HT1080 (cell line): Measurements from ENCODE around the gene SAMSN1. TPM values are rescaled to one million over a fixed set of nuclear protein-coding genes. Genes with fewer than 3 reads are reported as not detected.

Experiments
- DNase-seq: peaks from one replicate; pipeline ENCODE4 v3.0.0-alpha.2; 2015; ENCODE audit warnings: low read depth
- total RNA-seq: library from RNA; depleted of rRNA; stranded (reverse); fragments of >200 nt; shearing (Covaris generic); gene quantifications from 2 replicates; pipeline ENCODE4 v1.2.3, GENCODE V29; 2014

SAMSN1 gene
- total RNA-seq, 1 experiment from 2014 or later = not detected

DNA sequence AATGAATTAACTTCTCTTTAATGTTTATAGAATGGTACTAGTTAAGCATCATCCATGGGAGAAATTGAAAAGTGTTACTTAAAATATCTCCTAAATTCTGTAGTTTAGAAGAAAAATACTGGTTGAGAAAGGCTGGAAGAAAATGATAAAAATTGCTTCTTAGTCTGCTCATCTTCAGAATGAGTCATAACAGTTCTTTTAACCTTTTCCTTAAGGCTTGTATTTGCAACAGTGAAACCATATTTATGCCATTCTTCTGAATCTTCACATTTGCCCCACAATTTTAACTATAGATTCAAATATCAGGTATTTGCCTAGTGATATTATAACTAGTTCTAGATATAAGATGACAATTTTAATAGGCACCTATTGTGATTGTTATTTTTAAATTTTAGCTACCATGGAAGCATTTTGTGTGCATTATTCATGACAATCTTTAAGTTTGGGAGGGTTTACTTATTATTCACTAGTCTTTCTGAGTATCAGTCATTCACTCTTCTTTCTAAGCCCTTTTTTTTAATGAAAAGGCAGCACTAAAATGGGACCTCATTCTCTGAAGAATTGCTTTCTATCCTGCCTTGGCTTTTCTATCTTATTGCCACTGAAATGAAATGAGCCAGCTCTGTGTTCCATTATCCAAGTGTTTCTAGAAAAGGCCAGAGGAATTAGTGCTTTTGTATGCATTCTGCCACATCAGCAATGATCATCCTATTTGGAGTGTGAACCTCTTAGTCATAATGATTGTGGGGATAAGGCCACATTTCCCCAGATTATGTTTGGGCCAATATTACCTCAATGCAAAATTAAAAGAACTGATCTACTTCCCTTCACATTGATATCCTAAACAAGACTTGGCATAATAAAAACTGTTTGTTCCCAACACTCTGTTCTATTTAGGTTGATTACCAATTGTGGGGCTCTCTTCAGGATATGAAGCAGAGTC lies 58.4 kb downstream of the SAMSN1 start:
- no peak for DNase-seq

- DNase-seq = no peak
Measured at GRCh38 chr21:14486869-14487268, 59.2 kb downstream of the SAMSN1 start.

DNA sequence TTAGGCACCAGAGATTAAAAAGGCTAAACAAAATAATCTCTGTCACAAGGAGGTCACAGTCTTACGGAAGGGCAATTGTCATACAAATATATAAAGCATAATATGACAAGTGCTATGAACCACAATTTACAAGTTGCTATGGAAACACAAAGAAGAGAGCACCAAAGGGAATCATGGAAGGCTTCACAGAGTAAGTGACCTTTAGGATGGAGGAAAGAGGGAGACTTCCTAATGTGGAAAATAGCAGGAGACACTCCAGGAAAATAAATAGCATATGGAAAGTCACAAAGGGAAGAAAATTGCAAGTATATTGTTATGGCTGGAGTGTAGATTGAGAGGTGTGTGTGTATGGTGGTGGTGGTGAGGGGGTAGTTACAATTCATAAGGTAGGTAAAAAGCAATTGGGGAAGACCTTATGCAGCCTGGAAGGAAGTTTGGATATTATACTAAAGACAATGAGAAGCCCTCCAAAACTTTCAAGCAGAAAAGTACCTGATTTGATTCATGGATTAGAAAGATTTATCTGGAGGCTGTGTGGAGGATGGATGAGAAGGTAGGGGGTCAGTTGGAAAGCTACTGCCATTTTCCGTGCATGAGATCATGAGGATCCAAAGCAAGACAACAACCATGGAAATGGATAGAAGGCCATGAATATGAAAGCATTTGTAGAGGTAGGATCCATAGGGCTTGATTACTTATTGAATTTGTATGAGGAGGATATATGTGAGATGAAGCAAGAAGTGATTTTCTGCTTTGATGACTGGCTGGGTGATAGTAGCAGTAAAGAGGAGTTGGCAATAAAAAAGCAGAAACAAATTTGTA lies 61.7 kb downstream of the SAMSN1 start:
- no peak for DNase-seq

- no peak for DNase-seq
Measured at GRCh38 chr21:14483296-14483695, 62.8 kb downstream of the SAMSN1 start.

- DNase-seq = no peak
Measured at GRCh38 chr21:14482165-14482564, 64.0 kb downstream of the SAMSN1 start.

DNA sequence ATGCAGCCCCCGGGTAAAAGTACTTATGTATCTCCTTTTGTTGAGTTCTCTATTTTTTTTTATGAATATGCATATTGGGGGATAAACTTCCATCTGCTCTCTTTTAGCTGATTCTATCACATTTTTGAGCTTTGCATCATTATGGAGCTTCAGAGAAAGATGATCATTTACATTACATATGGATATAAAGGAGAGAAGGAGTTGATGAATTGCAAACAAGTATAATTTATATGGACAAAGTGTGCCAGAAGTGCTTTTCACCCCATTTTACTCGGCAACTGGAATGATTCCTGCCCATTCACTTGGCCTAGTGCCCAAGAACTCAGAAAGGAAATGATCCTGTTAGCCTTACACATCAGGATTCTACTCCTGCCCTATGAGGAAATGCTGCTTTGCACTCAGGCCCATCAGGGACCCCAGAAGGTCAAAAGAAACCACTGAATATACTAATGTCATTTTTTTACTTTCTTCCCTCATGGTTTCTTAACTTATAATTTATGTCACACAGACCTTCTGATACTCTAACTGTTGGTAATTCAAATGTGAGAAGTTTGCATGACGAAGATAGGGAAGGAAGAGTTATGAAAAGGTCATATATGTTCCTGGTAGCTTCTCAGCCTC lies 65.6 kb downstream of the SAMSN1 start:
- no peak for DNase-seq

- DNase-seq = no peak
Measured at GRCh38 chr21:14479241-14479786, 66.8 kb downstream of the SAMSN1 start.

DNA sequence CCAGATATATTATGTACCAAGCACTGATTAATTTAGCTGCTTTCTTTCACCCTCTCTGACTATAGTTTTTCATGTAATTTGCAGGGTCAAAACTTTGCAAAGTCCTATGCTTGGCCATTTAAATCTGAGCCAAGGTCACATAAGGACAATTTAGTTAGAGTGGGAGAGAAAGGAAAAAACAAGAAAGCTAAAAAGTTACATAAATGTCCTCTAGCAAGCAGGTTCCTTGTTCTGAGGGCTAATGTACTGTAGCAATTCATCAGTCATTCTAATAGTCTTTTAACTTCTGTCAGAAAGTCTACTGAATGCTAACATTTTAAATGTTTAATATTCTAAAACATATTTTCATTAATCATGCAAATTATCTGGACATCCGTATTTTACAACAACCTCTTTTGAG lies 68.3 kb downstream of the SAMSN1 start:
- no peak for DNase-seq

DNA sequence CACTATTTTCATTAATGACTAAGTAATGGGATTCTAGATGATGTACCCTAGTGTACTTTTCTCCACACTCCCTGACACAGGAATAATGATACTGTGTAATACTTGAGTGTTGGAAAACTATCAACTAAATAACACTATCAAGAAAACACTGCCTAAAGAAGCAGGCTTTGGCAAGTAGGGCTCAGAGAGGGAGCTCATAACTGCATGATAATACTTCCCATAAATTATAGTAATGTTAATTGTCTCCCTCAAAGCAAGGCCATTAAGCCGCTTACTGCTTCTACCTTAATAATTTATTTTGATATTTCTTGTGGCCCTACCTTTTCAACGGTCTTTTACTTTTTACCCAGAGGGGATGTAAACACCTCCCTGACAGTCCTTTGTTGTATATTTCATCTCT lies 69.0 kb downstream of the SAMSN1 start:
- DNase-seq = no peak

- DNase-seq = no peak
Measured at GRCh38 chr21:14474995-14475394, 71.1 kb downstream of the SAMSN1 start.

- no peak for DNase-seq
Measured at GRCh38 chr21:14469641-14470040, 76.5 kb downstream of the SAMSN1 start.

- no peak for DNase-seq
Measured at GRCh38 chr21:14466715-14467114, 79.4 kb downstream of the SAMSN1 start.

DNA sequence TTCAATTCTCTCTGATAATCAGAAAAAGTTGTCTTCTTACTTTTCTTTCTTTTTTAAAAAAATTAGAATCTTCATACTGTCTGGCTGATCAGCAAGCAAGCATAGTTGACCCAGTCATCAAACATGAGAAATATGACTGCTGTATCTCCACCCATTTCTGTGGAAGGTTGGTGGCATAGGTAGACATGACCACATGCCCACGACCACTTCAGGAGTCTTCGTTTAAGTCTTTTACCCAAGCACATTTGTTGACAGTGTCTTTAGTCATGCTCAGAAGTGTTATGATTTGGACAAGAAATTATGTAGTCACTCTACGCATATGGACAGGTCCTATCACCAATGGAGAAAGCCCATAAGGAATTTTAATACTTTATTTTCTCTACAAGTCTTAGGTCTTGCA lies 88.4 kb downstream of the SAMSN1 start:
- DNase-seq = no peak

- no peak for DNase-seq
Measured at GRCh38 chr21:14456911-14457310, 89.2 kb downstream of the SAMSN1 start.

DNA sequence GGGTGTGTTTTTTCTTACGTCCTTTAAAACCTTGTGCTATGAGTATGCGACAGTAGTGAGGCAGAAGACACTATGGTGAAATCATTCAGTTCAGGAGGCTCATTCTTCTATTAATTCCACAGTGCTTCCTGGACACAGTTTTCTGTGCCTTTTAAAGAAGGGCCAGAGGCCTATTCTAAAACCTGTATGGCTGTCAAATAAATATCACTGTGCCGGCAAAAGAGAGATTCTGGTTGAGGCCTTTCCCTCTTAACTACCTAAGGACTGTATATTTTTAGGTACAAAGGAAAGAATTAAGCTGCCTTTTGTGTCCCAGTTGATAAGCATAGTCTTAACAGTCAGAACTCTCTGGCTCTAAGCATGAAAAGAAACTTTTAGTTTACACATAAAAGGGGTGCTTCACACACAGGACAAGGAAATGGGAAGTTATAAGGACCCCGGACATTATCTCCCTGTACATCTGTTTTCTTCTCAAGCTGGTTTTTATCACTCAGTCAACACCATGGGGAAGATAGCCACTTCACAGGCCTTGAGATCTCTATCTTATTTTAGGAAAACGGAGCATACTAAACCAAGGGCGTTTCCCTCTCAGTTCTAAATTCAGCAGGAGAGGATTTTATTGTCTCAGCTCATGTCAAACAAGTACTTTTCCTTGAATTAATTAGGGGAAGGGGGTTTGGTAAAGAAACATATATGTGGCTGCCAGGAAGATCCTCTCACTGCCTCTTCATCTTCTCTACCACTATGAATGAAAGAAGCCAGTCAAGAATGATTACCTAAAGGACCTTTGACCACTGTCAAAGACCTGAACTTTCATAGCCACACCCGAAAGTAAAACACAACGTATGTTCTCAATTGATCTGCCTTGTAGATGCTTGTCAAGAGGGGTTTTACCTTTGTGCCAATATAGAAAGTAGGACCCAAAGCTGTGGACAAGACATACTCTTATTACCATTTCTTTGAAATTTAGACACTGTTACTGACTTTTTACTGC lies 91.8 kb downstream of the SAMSN1 start:
- DNase-seq = no peak

- DNase-seq = no peak
Measured at GRCh38 chr21:14453339-14454015, 92.6 kb downstream of the SAMSN1 start.

DNA sequence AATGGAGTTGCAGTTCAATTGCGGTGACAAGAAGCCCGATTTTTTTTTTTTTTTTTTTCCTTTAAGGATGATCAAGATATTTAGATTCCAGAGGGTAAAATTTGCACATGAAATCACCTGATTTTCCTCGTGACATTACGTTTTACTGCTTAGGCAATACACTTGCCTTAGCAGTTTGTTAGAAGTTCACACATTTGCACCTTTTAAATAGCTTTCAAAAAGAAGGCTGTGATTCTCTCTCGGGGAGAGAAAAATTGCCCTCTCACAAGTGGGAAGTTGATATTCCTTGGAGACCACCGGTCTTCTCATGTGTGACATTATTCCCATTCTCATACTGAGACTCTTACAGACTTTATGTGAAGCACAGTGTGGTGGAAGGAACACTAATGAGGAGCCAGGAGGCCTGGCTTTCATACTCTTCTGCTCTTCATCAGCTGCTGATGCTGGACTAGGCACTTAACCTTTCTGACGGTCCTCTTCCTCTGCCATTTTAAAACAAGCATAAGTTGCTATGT lies 93.3 kb downstream of the SAMSN1 start:
- DNase-seq = no peak

DNA sequence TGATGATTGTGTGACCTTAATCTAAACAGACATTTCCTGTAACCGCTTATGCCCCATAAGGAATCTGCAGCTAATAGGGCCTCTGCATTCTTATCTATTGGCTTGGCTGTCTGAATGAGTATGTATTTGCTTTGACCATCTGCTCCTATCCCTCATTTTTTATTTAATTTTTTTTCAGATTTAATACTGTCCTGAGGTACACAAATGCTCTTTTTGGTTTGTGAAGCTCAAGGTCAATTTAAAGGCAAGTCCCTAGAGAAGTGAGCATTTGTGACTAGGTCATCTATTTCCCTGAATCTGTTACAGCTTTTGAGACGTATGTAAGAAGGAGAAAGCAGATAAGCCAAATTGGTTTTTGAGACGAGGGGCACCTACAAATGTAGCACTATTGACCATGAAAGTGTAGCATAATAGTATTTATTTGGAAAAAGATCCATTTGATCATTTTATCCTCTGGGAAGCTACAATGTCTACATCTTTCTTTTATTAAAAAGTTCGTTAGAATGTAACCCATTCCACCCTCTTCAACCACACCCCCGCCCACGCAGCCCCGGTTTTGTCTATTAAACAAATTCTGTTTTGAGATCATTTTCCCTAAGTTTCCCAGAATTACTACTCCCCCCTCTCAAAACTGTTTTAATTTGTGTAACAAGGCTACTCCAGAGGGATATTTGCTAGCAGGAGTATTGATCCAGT lies 93.9 kb downstream of the SAMSN1 start:
- no peak for DNase-seq

- DNase-seq = no peak
Measured at GRCh38 chr21:14451546-14451945, 94.6 kb downstream of the SAMSN1 start.
